Activated T-cell treated with anti-CD3 and anti-CD28 coated beads, Interleukin-2, amount 50 U/mL, for 4 hours (primary cell): ENCODE data around the gene NINJ2. TPM values are rescaled to one million over a fixed set of nuclear protein-coding genes. Genes with fewer than 3 reads are reported as not detected.

Experiments
- total RNA-seq, 3 donors: library from RNA; stranded (reverse); gene quantifications; one replicate each; pipeline ENCODE4 v1.2.1, GENCODE V29; 2021

Gene NINJ2
- total RNA-seq, 3 donors from 2014 or later: 2.6 to 3.7 (median 2.7) TPM

Other genes with a start within 250 kb of the NINJ2 start
- gene B4GALNT3, start 203.5 kb downstream of the NINJ2 start, total RNA-seq: 1 to 10 TPM in 2 of 3 donors, under 1 TPM in 1; 0.87 to 2.9 (median 2.1) TPM
- gene WNK1, start 89.1 kb upstream of the NINJ2 start, total RNA-seq: 100 to 1,000 TPM; 183 to 213 (median 185) TPM